ENCODE results near the gene TRAPPC12. TPM values are rescaled to one million over a fixed set of nuclear protein-coding genes. Genes with fewer than 3 reads are reported as not detected.

TRAPPC12 gene
- total and polyA plus RNA-seq, 4 experiments from 2014 or later: 18.0 to 137 (median 94.7) TPM

GRCh38 chr2:3341336-3341735 is 38.2 kb upstream of the TRAPPC12 start:
- H3K36me3 ChIP-seq (ENCODE audit: insufficient read depth, low read length): no peaks in the 10 kb centered on the region
- peaks cover 14 to 23% of the 10 kb centered on the region in 2 donors for H3K36me3 Mint-ChIP-seq
- no peak for DNase-seq
- ChIA-PET CTCF (ENCODE audit: partially characterized antibody) (no interaction called here), POLR2A (ENCODE audit: partially characterized antibody) (no interaction called here)
- no peaks in the 10 kb centered on the region for H3K9me3 Mint-ChIP-seq
- H3K4me1 ChIP-seq (ENCODE audit: insufficient read depth, low read length): no peaks in the 10 kb centered on the region
- H3K27me3 ChIP-seq (ENCODE audit: insufficient read depth, low read length): no peaks in the 10 kb centered on the region
- no peak overlapping the region for H3K4me3 Mint-ChIP-seq
- H3K27me3 Mint-ChIP-seq: no peaks in the 10 kb centered on the region
- H3K27ac ChIP-seq (ENCODE audit: low read depth, low read length): no peak overlapping the region
- H3K9me3 ChIP-seq (ENCODE audit: control insufficient read depth in 1 of 2, low read length in 2 of 2): no peaks in the 10 kb centered on the region
- intact Hi-C loops (cut with micrococcal nuclease): no loop called here
- H3K4me3 ChIP-seq (ENCODE audit: low read length in 2 of 2): no peak overlapping the region
- H3K27ac Mint-ChIP-seq: no peak overlapping the region
- H3K4me1 Mint-ChIP-seq: peaks cover 0 to 2% (median 0%) of the 10 kb centered on the region in 4 donors

- POLR2A ChIA-PET (ENCODE audit: partially characterized antibody): no interaction called here
Observed at GRCh38 chr2:3342324-3342723, 37.2 kb upstream of the TRAPPC12 start.

GRCh38 chr2:3343012-3343411 is 36.5 kb upstream of the TRAPPC12 start:
- Histone ChIP-seq H3K36me3 (ENCODE audit: insufficient read depth, low read length) (no peaks in the 10 kb centered on the region), H3K4me3 (ENCODE audit: low read length in 2 of 2) (no peak overlapping the region), H3K9me3 (ENCODE audit: control insufficient read depth in 1 of 2, low read length in 2 of 2) (no peaks in the 10 kb centered on the region), H3K4me1 (ENCODE audit: insufficient read depth, low read length) (no peaks in the 10 kb centered on the region), H3K27ac (ENCODE audit: low read depth, low read length) (no peak overlapping the region), H3K27me3 (ENCODE audit: insufficient read depth, low read length) (no peaks in the 10 kb centered on the region)
- H3K27ac Mint-ChIP-seq: no peak overlapping the region
- peaks cover 0 to 4% (median 2%) of the 10 kb centered on the region in 4 donors for H3K4me1 Mint-ChIP-seq
- intact Hi-C loops (cut with micrococcal nuclease): no loop called here
- H3K36me3 Mint-ChIP-seq: peaks cover 26 to 32% of the 10 kb centered on the region in 2 donors
- H3K4me3 Mint-ChIP-seq: no peak overlapping the region
- POLR2A ChIA-PET (ENCODE audit: partially characterized antibody): no interaction called here
- CTCF ChIA-PET (ENCODE audit: partially characterized antibody): no interaction called here
- DNase-seq: no peak
- H3K9me3 Mint-ChIP-seq: no peaks in the 10 kb centered on the region
- no peaks in the 10 kb centered on the region for H3K27me3 Mint-ChIP-seq

More at GRCh38 chr2:3342324-3342723, 37.2 kb upstream of the TRAPPC12 start:
- Mint-ChIP-seq H3K4me3 (no peak overlapping the region), H3K4me1 (peaks cover 0 to 2% (median 0%) of the 10 kb centered on the region in 4 donors), H3K9me3 (no peaks in the 10 kb centered on the region), H3K36me3 (peaks cover 23 to 31% of the 10 kb centered on the region in 2 donors), H3K27ac (peak overlapping the region in 1 of 7 donors; percentile 72), H3K27me3 (no peaks in the 10 kb centered on the region)
- Histone ChIP-seq H3K4me3 (ENCODE audit: low read length in 2 of 2) (no peak overlapping the region), H3K4me1 (ENCODE audit: insufficient read depth, low read length) (no peaks in the 10 kb centered on the region), H3K27ac (ENCODE audit: low read depth, low read length) (no peak overlapping the region), H3K27me3 (ENCODE audit: insufficient read depth, low read length) (no peaks in the 10 kb centered on the region), H3K36me3 (ENCODE audit: insufficient read depth, low read length) (no peaks in the 10 kb centered on the region), H3K9me3 (ENCODE audit: control insufficient read depth in 1 of 2, low read length in 2 of 2) (no peaks in the 10 kb centered on the region)
- intact Hi-C loops (cut with micrococcal nuclease): no loop called here
- CTCF ChIA-PET (ENCODE audit: partially characterized antibody): no interaction called here
- DNase-seq: no peak

- peaks cover 33 to 35% of the 10 kb centered on the region in 2 donors for H3K36me3 Mint-ChIP-seq
- H3K27me3 Mint-ChIP-seq: no peaks in the 10 kb centered on the region
- H3K4me1 ChIP-seq (ENCODE audit: insufficient read depth, low read length): no peaks in the 10 kb centered on the region
- ChIA-PET POLR2A (ENCODE audit: partially characterized antibody) (no interaction called here), CTCF (ENCODE audit: partially characterized antibody) (no interaction called here)
- H3K9me3 ChIP-seq (ENCODE audit: control insufficient read depth in 1 of 2, low read length in 2 of 2): no peaks in the 10 kb centered on the region
- no peaks in the 10 kb centered on the region for H3K36me3 ChIP-seq (ENCODE audit: insufficient read depth, low read length)
- H3K4me3 Mint-ChIP-seq: no peak overlapping the region
- no peak overlapping the region for H3K27ac Mint-ChIP-seq
- H3K4me1 Mint-ChIP-seq: peaks cover 0 to 4% (median 2%) of the 10 kb centered on the region in 4 donors
- no peak overlapping the region for H3K27ac ChIP-seq (ENCODE audit: low read depth, low read length)
- no peak for DNase-seq
- intact Hi-C loops (cut with micrococcal nuclease): no loop called here
- no peak overlapping the region for H3K4me3 ChIP-seq (ENCODE audit: low read length in 2 of 2)
- peaks cover 0 to 2% (median 0%) of the 10 kb centered on the region in 8 donors for H3K9me3 Mint-ChIP-seq
- H3K27me3 ChIP-seq (ENCODE audit: insufficient read depth, low read length): no peaks in the 10 kb centered on the region
Observed at GRCh38 chr2:3344897-3345296, 34.6 kb upstream of the TRAPPC12 start.

GRCh38 chr2:3345621-3346020 is 33.9 kb upstream of the TRAPPC12 start:
- Histone ChIP-seq H3K27ac (ENCODE audit: low read depth, low read length) (no peak overlapping the region), H3K36me3 (ENCODE audit: insufficient read depth, low read length) (no peaks in the 10 kb centered on the region), H3K4me3 (ENCODE audit: low read length in 2 of 2) (no peak overlapping the region), H3K4me1 (ENCODE audit: insufficient read depth, low read length) (no peaks in the 10 kb centered on the region), H3K9me3 (ENCODE audit: control insufficient read depth in 1 of 2, low read length in 2 of 2) (no peaks in the 10 kb centered on the region), H3K27me3 (ENCODE audit: insufficient read depth, low read length) (no peaks in the 10 kb centered on the region)
- Mint-ChIP-seq H3K27me3 (no peaks in the 10 kb centered on the region), H3K9me3 (peaks cover 0 to 7% (median under 1%) of the 10 kb centered on the region in 8 donors), H3K4me1 (peaks cover 0 to 4% (median 2%) of the 10 kb centered on the region in 4 donors), H3K27ac (no peak overlapping the region), H3K4me3 (no peak overlapping the region), H3K36me3 (peaks cover 40 to 42% of the 10 kb centered on the region in 2 donors)
- ChIA-PET CTCF (ENCODE audit: partially characterized antibody) (no interaction called here), POLR2A (ENCODE audit: partially characterized antibody) (no interaction called here)
- intact Hi-C loops (cut with micrococcal nuclease): no loop called here
- no peak for DNase-seq

GRCh38 chr2:3348767-3349166 is 30.7 kb upstream of the TRAPPC12 start:
- no peak overlapping the region for H3K4me3 ChIP-seq (ENCODE audit: low read length in 2 of 2)
- no peak overlapping the region for H3K27ac ChIP-seq (ENCODE audit: low read depth, low read length)
- ChIA-PET CTCF (ENCODE audit: partially characterized antibody) (interaction anchor here (0.6 kb wide), 1 partner anchor 302 kb away, joined by 4 read pairs; no protein-coding TSS in a partner anchor), POLR2A (ENCODE audit: partially characterized antibody) (no interaction called here)
- no peaks in the 10 kb centered on the region for H3K27me3 ChIP-seq (ENCODE audit: insufficient read depth, low read length)
- no peaks in the 10 kb centered on the region for H3K4me1 ChIP-seq (ENCODE audit: insufficient read depth, low read length)
- no peak for DNase-seq
- Mint-ChIP-seq H3K4me3 (no peak overlapping the region), H3K4me1 (peaks cover 0 to 4% (median under 1%) of the 10 kb centered on the region in 4 donors), H3K36me3 (peaks cover 51 to 64% of the 10 kb centered on the region in 2 donors), H3K27me3 (no peaks in the 10 kb centered on the region), H3K9me3 (peaks cover 0 to 15% (median 4%) of the 10 kb centered on the region in 8 donors), H3K27ac (no peak overlapping the region)
- H3K36me3 ChIP-seq (ENCODE audit: insufficient read depth, low read length): peaks cover 2% of the 10 kb centered on the region
- intact Hi-C loops (cut with micrococcal nuclease): no loop called here
- H3K9me3 ChIP-seq (ENCODE audit: control insufficient read depth in 1 of 2, low read length in 2 of 2): no peaks in the 10 kb centered on the region

GRCh38 chr2:3349211-3349693 is 30.2 kb upstream of the TRAPPC12 start:
- no peaks in the 10 kb centered on the region for H3K4me1 ChIP-seq (ENCODE audit: insufficient read depth, low read length)
- no peak overlapping the region for H3K4me3 Mint-ChIP-seq
- no peak overlapping the region for H3K27ac ChIP-seq (ENCODE audit: low read depth, low read length)
- CTCF ChIA-PET (ENCODE audit: partially characterized antibody): no interaction called here
- DNase-seq: no peak
- POLR2A ChIA-PET (ENCODE audit: partially characterized antibody): no interaction called here
- intact Hi-C loops (cut with micrococcal nuclease): no loop called here
- H3K27ac Mint-ChIP-seq: peak overlapping the region in 1 of 7 donors; percentile 52
- H3K9me3 Mint-ChIP-seq: peaks cover 0 to 15% (median 4%) of the 10 kb centered on the region in 8 donors
- no peaks in the 10 kb centered on the region for H3K27me3 ChIP-seq (ENCODE audit: insufficient read depth, low read length)
- peaks cover 0 to 4% (median under 1%) of the 10 kb centered on the region in 4 donors for H3K4me1 Mint-ChIP-seq
- no peaks in the 10 kb centered on the region for H3K27me3 Mint-ChIP-seq
- H3K9me3 ChIP-seq (ENCODE audit: control insufficient read depth in 1 of 2, low read length in 2 of 2): no peaks in the 10 kb centered on the region
- no peak overlapping the region for H3K4me3 ChIP-seq (ENCODE audit: low read length in 2 of 2)
- H3K36me3 ChIP-seq (ENCODE audit: insufficient read depth, low read length): peaks cover 7% of the 10 kb centered on the region
- H3K36me3 Mint-ChIP-seq: peaks cover 53 to 69% of the 10 kb centered on the region in 2 donors
